PFSK-1 (cell line): ENCODE data around the gene RPH3AL.

Source experiments
- POLR2AphosphoS5 ChIP-seq: IDR thresholded peaks from 2 replicates; pipeline ENCODE4 v1.6.1; 2012; ENCODE audit warnings: low read depth, mild to moderate bottlenecking, control low read depth, low read length, moderate library complexity
- SIN3A ChIP-seq: IDR thresholded peaks from 2 replicates; pipeline ENCODE4 v1.6.1; 2012; ENCODE audit warnings: mild to moderate bottlenecking, low read length, moderate library complexity, borderline replicate concordance; ENCODE audit not compliant: insufficient read depth
- TAF1 ChIP-seq: IDR thresholded peaks from 2 replicates; pipeline ENCODE4 v1.6.1; 2012; ENCODE audit warnings: low read length, control low read depth, borderline replicate concordance; ENCODE audit not compliant: insufficient read depth
- TF ChIP-seq, protein P1 (sequence below), 2 experiments: IDR thresholded peaks; 2 replicates each; pipeline versions ENCODE4 v1.6.1 to v1.8.0; 2011 to 2012; ENCODE audit warnings: low read depth in 2 of 2, low read length in 2 of 2, control low read depth in 1 of 2, inconsistent platforms in 1 of 2, mild to moderate bottlenecking in 1 of 2, moderate library complexity in 1 of 2; ENCODE audit not compliant: insufficient read depth in 1 of 2

DNA sequence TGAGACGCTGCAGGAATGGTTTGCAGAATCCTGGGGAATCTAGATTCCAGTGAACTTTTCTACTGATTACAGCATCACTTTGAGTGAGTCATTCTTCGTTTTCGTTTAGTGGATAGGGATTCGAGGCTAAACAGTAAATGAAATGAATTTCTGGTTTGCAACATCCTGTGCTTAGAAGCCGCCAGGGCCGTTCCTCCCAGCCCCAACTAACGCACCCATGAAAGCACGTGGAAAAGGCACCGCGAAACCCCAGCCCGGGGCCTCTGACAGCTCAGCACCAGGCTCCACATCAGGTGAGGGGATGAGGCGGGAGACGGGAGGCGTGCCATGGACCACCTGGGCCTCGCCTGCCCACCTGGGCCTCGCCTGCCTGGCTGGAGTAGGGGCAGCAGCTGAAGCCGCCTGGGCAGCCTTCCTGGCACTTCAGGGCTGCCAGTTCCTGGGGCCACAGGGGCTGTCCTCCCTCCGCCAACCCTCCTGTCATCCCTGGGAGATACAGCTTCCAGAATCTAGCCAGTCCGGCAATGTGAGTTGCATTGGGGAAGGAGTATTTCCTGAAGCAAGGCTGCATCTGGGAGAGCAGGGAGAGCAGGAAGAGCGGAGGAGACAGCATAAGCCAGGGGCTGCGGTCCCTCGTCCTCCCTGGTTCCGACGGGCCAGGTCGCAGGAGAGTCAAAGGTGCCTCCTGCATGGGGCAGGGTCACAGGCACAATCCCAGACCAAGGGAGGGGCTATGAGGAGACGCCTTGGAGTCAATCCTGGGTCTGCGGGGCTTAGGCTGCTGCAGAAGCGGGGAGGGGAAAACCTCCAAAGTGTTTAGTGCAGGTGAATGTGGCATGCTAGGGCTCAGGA, 78.4 kb downstream of the RPH3AL start:
- TF ChIP-seq POLR2AphosphoS5 (no peak), SIN3A (no peak), TAF1 (no peak)
- TF ChIP-seq, protein P1, sequence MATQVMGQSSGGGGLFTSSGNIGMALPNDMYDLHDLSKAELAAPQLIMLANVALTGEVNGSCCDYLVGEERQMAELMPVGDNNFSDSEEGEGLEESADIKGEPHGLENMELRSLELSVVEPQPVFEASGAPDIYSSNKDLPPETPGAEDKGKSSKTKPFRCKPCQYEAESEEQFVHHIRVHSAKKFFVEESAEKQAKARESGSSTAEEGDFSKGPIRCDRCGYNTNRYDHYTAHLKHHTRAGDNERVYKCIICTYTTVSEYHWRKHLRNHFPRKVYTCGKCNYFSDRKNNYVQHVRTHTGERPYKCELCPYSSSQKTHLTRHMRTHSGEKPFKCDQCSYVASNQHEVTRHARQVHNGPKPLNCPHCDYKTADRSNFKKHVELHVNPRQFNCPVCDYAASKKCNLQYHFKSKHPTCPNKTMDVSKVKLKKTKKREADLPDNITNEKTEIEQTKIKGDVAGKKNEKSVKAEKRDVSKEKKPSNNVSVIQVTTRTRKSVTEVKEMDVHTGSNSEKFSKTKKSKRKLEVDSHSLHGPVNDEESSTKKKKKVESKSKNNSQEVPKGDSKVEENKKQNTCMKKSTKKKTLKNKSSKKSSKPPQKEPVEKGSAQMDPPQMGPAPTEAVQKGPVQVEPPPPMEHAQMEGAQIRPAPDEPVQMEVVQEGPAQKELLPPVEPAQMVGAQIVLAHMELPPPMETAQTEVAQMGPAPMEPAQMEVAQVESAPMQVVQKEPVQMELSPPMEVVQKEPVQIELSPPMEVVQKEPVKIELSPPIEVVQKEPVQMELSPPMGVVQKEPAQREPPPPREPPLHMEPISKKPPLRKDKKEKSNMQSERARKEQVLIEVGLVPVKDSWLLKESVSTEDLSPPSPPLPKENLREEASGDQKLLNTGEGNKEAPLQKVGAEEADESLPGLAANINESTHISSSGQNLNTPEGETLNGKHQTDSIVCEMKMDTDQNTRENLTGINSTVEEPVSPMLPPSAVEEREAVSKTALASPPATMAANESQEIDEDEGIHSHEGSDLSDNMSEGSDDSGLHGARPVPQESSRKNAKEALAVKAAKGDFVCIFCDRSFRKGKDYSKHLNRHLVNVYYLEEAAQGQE (IDR thresholded peaks at IDR 0.05; ENCODE audit: insufficient read depth in 1 of 2, low read depth in 2 of 2, low read length in 2 of 2), result no peak
